DND-41 (cell line): ENCODE results near the gene SQOR.

Experiments
- ATAC-seq: fragments of 200-7000 bp; cut with Tn5 transposase; 3 replicates; pipeline ENCODE4 v1.9.1; 2021; ENCODE audit warnings: low read depth; ENCODE audit not compliant: insufficient read depth
- DNase-seq: peaks from one replicate; pipeline ENCODE4 v3.0.0-alpha.2; 2020
- H2AFZ ChIP-seq: 2 replicates; pipeline ENCODE4 v1.6.0; 2012; ENCODE audit warnings: low read depth, low read length
- H3K27ac ChIP-seq: 2 replicates; pipeline ENCODE4 v1.5.1; 2012; ENCODE audit warnings: low read length, inconsistent platforms
- H3K27me3 ChIP-seq: fragments of 200-600 bp; sonication (generic); 2 replicates; pipeline ENCODE4 v1.6.0; 2012; ENCODE audit warnings: low read length, mild to moderate bottlenecking, inconsistent platforms; ENCODE audit not compliant: insufficient read depth, poor library complexity
- H3K36me3 ChIP-seq: 2 replicates; pipeline ENCODE4 v1.5.1; 2012; ENCODE audit warnings: low read length, inconsistent platforms; ENCODE audit not compliant: insufficient read depth
- H3K4me1 ChIP-seq: 2 replicates; pipeline ENCODE4 v1.5.1; 2012; ENCODE audit warnings: mild to moderate bottlenecking, low read length; ENCODE audit not compliant: insufficient read depth
- H3K4me2 ChIP-seq: 2 replicates; pipeline ENCODE4 v1.6.0; 2012; ENCODE audit warnings: mild to moderate bottlenecking, moderate library complexity, low read length, inconsistent platforms; ENCODE audit not compliant: insufficient read depth
- H3K4me3 ChIP-seq, 2 experiments: fragments of 200-600 bp in 1 of 2; shearing (Covaris generic) in 1 of 2; 2 replicates each; pipeline ENCODE4 v1.5.1; 2012 to 2016; ENCODE audit warnings: inconsistent platforms in 2 of 2, low read length in 2 of 2, mild to moderate bottlenecking in 2 of 2, low read depth in 1 of 2, moderate library complexity in 1 of 2
- H3K79me2 ChIP-seq: 2 replicates; pipeline ENCODE4 v1.6.0; 2012; ENCODE audit warnings: low read length, inconsistent platforms; ENCODE audit not compliant: insufficient read depth
- H3K9ac ChIP-seq: 2 replicates; pipeline ENCODE4 v1.6.0; 2012; ENCODE audit warnings: low read depth, mild to moderate bottlenecking, inconsistent platforms, low read length, moderate library complexity
- H3K9me3 ChIP-seq: 2 replicates; pipeline ENCODE4 v1.5.1; 2012; ENCODE audit warnings: low read length, moderate library complexity, mild to moderate bottlenecking, inconsistent platforms; ENCODE audit not compliant: insufficient read depth, severe bottlenecking
- H4K20me1 ChIP-seq: 2 replicates; pipeline ENCODE4 v1.6.0; 2012; ENCODE audit warnings: low read length; ENCODE audit not compliant: insufficient read depth
- CTCF ChIP-seq: IDR thresholded peaks from 2 replicates; pipeline ENCODE4 v1.5.1; 2012; ENCODE audit warnings: borderline replicate concordance, low read length, moderate library complexity, mild to moderate bottlenecking; ENCODE audit not compliant: poor library complexity, severe bottlenecking; ENCODE audit errors: extremely low read depth
- EZH2 ChIP-seq: IDR thresholded peaks from 3 replicates; pipeline ENCODE4 v1.6.1; 2012; ENCODE audit warnings: borderline replicate concordance, low read depth, mild to moderate bottlenecking, moderate library complexity, low read length, inconsistent platforms; ENCODE audit not compliant: severe bottlenecking

The SQOR gene

GRCh38 chr15:45710657-45711056 lies 75.8 kb downstream of the SQOR start:
- Histone ChIP-seq H3K9me3 (no peaks in the 10 kb centered on the region), H3K4me2 (no peak overlapping the region), H3K9ac (no peak overlapping the region), H4K20me1 (no peaks in the 10 kb centered on the region), H2AFZ (no peak overlapping the region), H3K4me3 (no peak overlapping the region), H3K27ac (no peak overlapping the region), H3K4me1 (peaks cover 2% of the 10 kb centered on the region; the same call in 1 of the 2 replicates), H3K36me3 (no peaks in the 10 kb centered on the region), H3K79me2 (no peaks in the 10 kb centered on the region), H3K27me3 (no peaks in the 10 kb centered on the region)
- TF ChIP-seq EZH2 (no peak), CTCF (no peak)
- DNase-seq (no peak), ATAC-seq (no peak)

- Histone ChIP-seq H3K36me3 (no peaks in the 10 kb centered on the region), H2AFZ (no peak overlapping the region), H3K4me1 (no peaks in the 10 kb centered on the region), H3K4me3 (no peak overlapping the region), H3K4me2 (no peak overlapping the region), H4K20me1 (no peaks in the 10 kb centered on the region), H3K27me3 (no peaks in the 10 kb centered on the region), H3K9ac (no peak overlapping the region), H3K9me3 (no peaks in the 10 kb centered on the region), H3K79me2 (no peaks in the 10 kb centered on the region), H3K27ac (no peak overlapping the region)
- TF ChIP-seq CTCF: peak; percentile 75
- no peak for TF ChIP-seq EZH2
- DNase-seq (peak; percentile 26), ATAC-seq (no peak; the same call in 2 of the 3 replicates)
Measured at GRCh38 chr15:45714590-45715488, 80.0 kb downstream of the SQOR start.

GRCh38 chr15:45715528-45715927 lies 80.7 kb downstream of the SQOR start:
- Histone ChIP-seq H3K36me3 (no peaks in the 10 kb centered on the region), H3K9me3 (no peaks in the 10 kb centered on the region), H4K20me1 (no peaks in the 10 kb centered on the region), H3K27ac (no peak overlapping the region), H3K9ac (no peak overlapping the region), H3K4me1 (no peaks in the 10 kb centered on the region), H3K79me2 (no peaks in the 10 kb centered on the region), H3K27me3 (no peaks in the 10 kb centered on the region), H2AFZ (no peak overlapping the region), H3K4me3 (no peak overlapping the region), H3K4me2 (no peak overlapping the region)
- no peak for TF ChIP-seq EZH2
- peak; percentile 29 for TF ChIP-seq CTCF
- DNase-seq: no peak
- no peak for ATAC-seq
